ENCODE data around the gene PCYT1A. TPM values are rescaled to one million over a fixed set of nuclear protein-coding genes. Genes with fewer than 3 reads are reported as not detected.

PCYT1A gene
- polyA plus RNA-seq, 3 donors = 24.3 to 99.6 (median 31.6) TPM

DNA sequence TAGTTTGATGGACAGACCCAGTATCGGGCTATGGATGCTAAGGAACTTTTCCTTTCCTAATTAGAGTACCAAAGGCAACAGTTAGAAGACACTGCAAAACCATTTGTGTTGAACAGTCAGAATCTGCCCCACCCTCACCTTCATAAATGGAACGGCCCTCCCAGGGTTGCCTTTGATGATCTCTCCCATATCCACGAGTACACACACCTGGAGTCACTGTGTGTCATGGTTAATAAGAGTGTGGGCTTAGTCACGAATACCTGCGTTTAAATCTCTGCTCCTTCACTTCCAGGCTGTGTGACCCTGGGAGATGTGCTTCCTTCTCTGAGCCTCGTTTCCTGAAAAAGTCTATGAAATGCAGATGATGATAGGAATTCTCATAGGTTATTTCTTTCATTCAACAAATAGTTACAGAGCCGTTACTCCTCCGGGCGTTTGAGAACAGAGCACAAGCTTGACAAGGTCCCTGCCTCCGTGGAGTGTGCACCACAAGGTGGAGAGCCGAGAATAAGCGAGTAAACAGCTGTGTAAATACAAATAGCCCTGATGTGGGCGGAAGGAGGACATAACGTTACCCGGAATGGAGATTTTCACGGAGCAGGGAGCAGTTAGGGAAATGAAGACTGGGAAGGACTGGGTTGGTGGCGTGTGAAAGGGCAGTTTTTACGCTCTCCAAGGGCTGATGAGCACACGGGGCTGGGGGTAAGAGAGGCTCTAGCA, 64.5 kb downstream of the PCYT1A start:
- no peaks in the 10 kb centered on the region for H3K36me3 Mint-ChIP-seq
- H3K9me3 Mint-ChIP-seq = no peaks in the 10 kb centered on the region
- H3K27ac Mint-ChIP-seq = peak overlapping the region in 1 of 7 donors; percentile 28
- Histone ChIP-seq H3K27ac (ENCODE audit: low read depth in 1 of 2, low read length in 2 of 2) (no peak overlapping the region), H3K4me3 (replicated peaks in 1 of 3; ENCODE audit: low read depth in 2 of 3, low read length in 3 of 3) (no peak overlapping the region), H3K27me3 (ENCODE audit: control insufficient read depth in 2 of 2, insufficient read depth in 2 of 2, low read length in 2 of 2) (no peaks in the 10 kb centered on the region), H3K4me2 (replicated peaks; ENCODE audit: extremely low read depth, low read length, poor library complexity, severe bottlenecking) (no peak overlapping the region), H3K79me2 (ENCODE audit: insufficient read depth, low read length) (no peaks in the 10 kb centered on the region), H3K9ac (ENCODE audit: insufficient read depth, low read length, poor library complexity, severe bottlenecking) (no peak overlapping the region), H3K9me3 (replicated peaks in 1 of 2; ENCODE audit: control insufficient read depth in 1 of 2, insufficient read depth in 1 of 2, low read length in 2 of 2) (no peaks in the 10 kb centered on the region), H3K4me1 (ENCODE audit: control insufficient read depth in 1 of 2, insufficient read depth in 2 of 2, low read length in 2 of 2) (peaks cover 32 to 36% of the 10 kb centered on the region in 2 donors), H4K20me1 (ENCODE audit: insufficient read depth, low read length) (no peaks in the 10 kb centered on the region), H3K36me3 (replicated peaks in 1 of 2; ENCODE audit: control insufficient read depth in 1 of 2, insufficient read depth in 2 of 2, low read length in 2 of 2) (no peaks in the 10 kb centered on the region), H2AFZ (ENCODE audit: insufficient read depth, low read depth, low read length, poor library complexity, severe bottlenecking) (no peak overlapping the region)
- no peak for DNase-seq
- WGBS (ENCODE audit: insufficient coverage) = 89% methylated on average over 12 of the region's 19 CpGs
- TF ChIP-seq, protein P1, sequence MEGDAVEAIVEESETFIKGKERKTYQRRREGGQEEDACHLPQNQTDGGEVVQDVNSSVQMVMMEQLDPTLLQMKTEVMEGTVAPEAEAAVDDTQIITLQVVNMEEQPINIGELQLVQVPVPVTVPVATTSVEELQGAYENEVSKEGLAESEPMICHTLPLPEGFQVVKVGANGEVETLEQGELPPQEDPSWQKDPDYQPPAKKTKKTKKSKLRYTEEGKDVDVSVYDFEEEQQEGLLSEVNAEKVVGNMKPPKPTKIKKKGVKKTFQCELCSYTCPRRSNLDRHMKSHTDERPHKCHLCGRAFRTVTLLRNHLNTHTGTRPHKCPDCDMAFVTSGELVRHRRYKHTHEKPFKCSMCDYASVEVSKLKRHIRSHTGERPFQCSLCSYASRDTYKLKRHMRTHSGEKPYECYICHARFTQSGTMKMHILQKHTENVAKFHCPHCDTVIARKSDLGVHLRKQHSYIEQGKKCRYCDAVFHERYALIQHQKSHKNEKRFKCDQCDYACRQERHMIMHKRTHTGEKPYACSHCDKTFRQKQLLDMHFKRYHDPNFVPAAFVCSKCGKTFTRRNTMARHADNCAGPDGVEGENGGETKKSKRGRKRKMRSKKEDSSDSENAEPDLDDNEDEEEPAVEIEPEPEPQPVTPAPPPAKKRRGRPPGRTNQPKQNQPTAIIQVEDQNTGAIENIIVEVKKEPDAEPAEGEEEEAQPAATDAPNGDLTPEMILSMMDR (IDR thresholded peaks at IDR 0.05) = no peak
- peaks cover 3% of the 10 kb centered on the region in 3 donors for H3K27me3 Mint-ChIP-seq (ENCODE audit: low read depth in 3 of 3)
- peaks cover 40% of the 10 kb centered on the region for H3K4me1 Mint-ChIP-seq
- intact Hi-C loops (cut with micrococcal nuclease) = no loop called here
- H3K4me3 Mint-ChIP-seq = no peak overlapping the region

DNA sequence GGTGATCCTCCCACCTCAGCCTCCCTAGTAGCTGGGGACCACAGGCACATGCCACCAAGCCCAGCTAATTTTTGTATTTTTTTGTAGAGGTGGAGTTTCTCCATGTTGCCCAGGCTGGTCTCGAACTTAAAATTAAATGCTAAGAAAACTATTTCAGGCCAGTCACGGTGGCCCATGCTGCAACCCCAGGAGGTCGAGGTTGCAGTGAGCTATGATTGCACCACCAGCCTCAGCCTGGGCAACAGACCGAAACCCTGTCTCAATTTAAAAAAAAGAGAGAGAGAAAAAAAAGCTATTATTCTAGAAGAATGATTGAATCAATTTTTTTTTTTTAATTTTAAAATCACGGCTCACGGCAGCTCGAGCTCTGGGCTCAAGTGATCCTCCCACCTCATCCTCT, 66.5 kb downstream of the PCYT1A start:
- peaks cover 0 to 3% (median 0%) of the 10 kb centered on the region in 7 donors for H3K9me3 Mint-ChIP-seq
- peaks cover 32 to 38% of the 10 kb centered on the region in 2 donors for H3K4me1 ChIP-seq (ENCODE audit: control insufficient read depth in 1 of 2, insufficient read depth in 2 of 2, low read length in 2 of 2)
- intact Hi-C loops (cut with micrococcal nuclease) = no loop called here
- H3K9me3 ChIP-seq (replicated peaks in 1 of 2; ENCODE audit: control insufficient read depth in 1 of 2, insufficient read depth in 1 of 2, low read length in 2 of 2) = no peaks in the 10 kb centered on the region
- peak overlapping the region; percentile 55 for H3K9ac ChIP-seq (ENCODE audit: insufficient read depth, low read length, poor library complexity, severe bottlenecking)
- 60% methylated on average over 3 of the region's 7 CpGs for WGBS (ENCODE audit: insufficient coverage)
- no peaks in the 10 kb centered on the region for H3K27me3 ChIP-seq (ENCODE audit: control insufficient read depth in 2 of 2, insufficient read depth in 2 of 2, low read length in 2 of 2)
- H3K27ac Mint-ChIP-seq = peak overlapping the region; percentile 88 to 97 (median 94)
- H3K4me2 ChIP-seq (replicated peaks; ENCODE audit: extremely low read depth, low read length, poor library complexity, severe bottlenecking) = peak overlapping the region; percentile 75
- no peaks in the 10 kb centered on the region for H3K36me3 ChIP-seq (replicated peaks in 1 of 2; ENCODE audit: control insufficient read depth in 1 of 2, insufficient read depth in 2 of 2, low read length in 2 of 2)
- H3K4me1 Mint-ChIP-seq = peaks cover 42% of the 10 kb centered on the region
- H2AFZ ChIP-seq (ENCODE audit: insufficient read depth, low read depth, low read length, poor library complexity, severe bottlenecking) = peak overlapping the region; percentile 11
- H3K4me3 Mint-ChIP-seq = peak overlapping the region; percentile 51 to 77
- DNase-seq = peak; percentile 40 to 44 (median 43)
- TF ChIP-seq, protein P1 (IDR thresholded peaks at IDR 0.05) = no peak
- no peaks in the 10 kb centered on the region for H3K36me3 Mint-ChIP-seq
- no peaks in the 10 kb centered on the region for H4K20me1 ChIP-seq (ENCODE audit: insufficient read depth, low read length)
- peaks cover 0 to 3% (median 3%) of the 10 kb centered on the region in 3 donors for H3K27me3 Mint-ChIP-seq (ENCODE audit: low read depth in 3 of 3)
- H3K27ac ChIP-seq (ENCODE audit: low read depth in 1 of 2, low read length in 2 of 2) = peak overlapping the region; percentile 73 to 82
- H3K79me2 ChIP-seq (ENCODE audit: insufficient read depth, low read length) = no peaks in the 10 kb centered on the region
- peak overlapping the region in 1 of 3 experiments; percentile 74 for H3K4me3 ChIP-seq (replicated peaks in 1 of 3; ENCODE audit: low read depth in 2 of 3, low read length in 3 of 3)

Data from CD14-positive monocyte (primary cell).